ENCODE measurements around the gene ACSS3. TPM values are rescaled to one million over a fixed set of nuclear protein-coding genes. Genes with fewer than 3 reads are reported as not detected.

The ACSS3 gene
- total and polyA plus RNA-seq, 2 of the 8 experiments (the other 6 are each of a cell fraction or from before 2014, with no cell fraction given) = 14.4 to 24.0 TPM

GRCh38 chr12:81079280-81080076 lies 1.6 kb downstream of the ACSS3 start:
- Histone ChIP-seq H3K36me3 (ENCODE audit: control insufficient read depth in 2 of 4, insufficient read depth in 4 of 4, low read length in 3 of 4) (no peaks in the 10 kb centered on the region), H4K20me1 (replicated peaks in 1 of 2; ENCODE audit: control insufficient read depth in 1 of 2, insufficient read depth in 2 of 2, low read length in 2 of 2) (no peaks in the 10 kb centered on the region), H3K23ac (ENCODE audit: insufficient read length) (no peak overlapping the region), H4K91ac (replicated peaks; ENCODE audit: insufficient read length, low read length) (no peak overlapping the region), H2AK5ac (ENCODE audit: low read depth, low read length) (no peak overlapping the region), H3K23me2 (ENCODE audit: low read depth, low read length) (peaks cover 3% of the 10 kb centered on the region), H4K8ac (ENCODE audit: extremely low read depth, insufficient read depth, low read length) (no peak overlapping the region), H3K4me2 (ENCODE audit: insufficient read depth in 1 of 2, low read depth in 2 of 2, low read length in 2 of 2) (peak overlapping the region; percentile 90 to 93), H3K4me3 (ENCODE audit: extremely low read depth in 1 of 4, insufficient read depth in 2 of 4, low read depth in 3 of 4, low read length in 4 of 4) (peak overlapping the region; percentile 53 to 94 (median 82); a peak in 5 of 8 replicates), H2BK5ac (ENCODE audit: low read depth, low read length) (no peak overlapping the region), H3K9me3 (ENCODE audit: insufficient read depth in 2 of 2, low read depth in 1 of 2, low read length in 1 of 2) (no peaks in the 10 kb centered on the region), H3K79me2 (ENCODE audit: control insufficient read depth in 1 of 2, insufficient read depth in 2 of 2, low read length in 2 of 2) (peaks cover 3 to 40% of the 10 kb centered on the region in 2 experiments; a peak in 3 of 4 replicates), H2AFZ (ENCODE audit: low read length) (no peak overlapping the region), H3K9ac (replicated peaks in 1 of 4; ENCODE audit: extremely low read depth in 1 of 4, low read depth in 3 of 4, low read length in 3 of 4) (peak overlapping the region in 1 of 4 experiments; percentile 10; a peak in 3 of 7 replicates), H3K14ac (ENCODE audit: insufficient read length) (no peak overlapping the region), H2BK15ac (ENCODE audit: low read length) (no peak overlapping the region), H3K27ac (ENCODE audit: low read depth, low read length) (no peak overlapping the region), H2BK120ac (replicated peaks; ENCODE audit: low read depth, low read length) (no peak overlapping the region), H3K56ac (replicated peaks; ENCODE audit: insufficient read length, low read depth, low read length) (no peak overlapping the region), H2BK20ac (ENCODE audit: low read length) (no peak overlapping the region), H3K27me3 (replicated peaks in 1 of 4; ENCODE audit: control insufficient read depth in 3 of 4, extremely low read depth in 1 of 4, insufficient read depth in 3 of 4, low read length in 3 of 4) (no peaks in the 10 kb centered on the region), H4K5ac (ENCODE audit: insufficient read length, low read depth, low read length) (no peak overlapping the region), H3K4me1 (replicated peaks in 1 of 4; ENCODE audit: control insufficient read depth in 3 of 4, insufficient read depth in 4 of 4, low read length in 3 of 4) (peaks cover 0 to 18% (median 8%) of the 10 kb centered on the region in 4 experiments; a peak in 6 of 7 replicates), H2BK12ac (ENCODE audit: low read depth, low read length) (no peak overlapping the region; the same call in 1 of the 2 replicates), H3K79me1 (ENCODE audit: low read depth, low read length) (peaks cover 2% of the 10 kb centered on the region), H3K4ac (replicated peaks; ENCODE audit: insufficient read length, low read depth, low read length) (no peak overlapping the region), H3K18ac (ENCODE audit: extremely low read depth, low read length) (no peak overlapping the region)
- CTCF ChIA-PET (ENCODE audit: partially characterized antibody) = interaction anchor here (0.6 to 0.8 kb wide), 2 partner anchors 48 to 199 kb away, joined by 3 read pairs; no protein-coding TSS in a partner anchor
- no peak for DNase-seq (ENCODE audit: low read depth in 1 of 2, low spot score in 2 of 2)
- WGBS, 2 experiments (ENCODE audit: extremely low coverage in 1 of 2, insufficient coverage in 1 of 2, insufficient read length in 1 of 2, insufficient replicate concordance in 2 of 2, low coverage in 1 of 2, low lambda C conversion rate in 2 of 2, missing lambda C conversion rate in 1 of 2) = 66% methylated on average over 2 of the region's 2 CpGs; no CpG with 5 or more reads in 1 of the 2 experiments
- no peak for FAIRE-seq
- POLR2A ChIA-PET (ENCODE audit: partially characterized antibody) = no interaction called here
- TF ChIP-seq HDAC2 (IDR thresholded peaks at IDR 0.05; ENCODE audit: borderline replicate concordance in 1 of 2, low read depth in 2 of 2, low read length in 2 of 2) = no peak
- no peak for TF ChIP-seq TCF12 (IDR thresholded peaks at IDR 0.05; ENCODE audit: low read depth, low read length)
- no peak for TF ChIP-seq POLR2A (IDR thresholded peaks at IDR 0.05; ENCODE audit: control extremely low read depth in 1 of 2, low read depth in 2 of 2, low read length in 2 of 2)
- no peak for TF ChIP-seq CHD1 (IDR thresholded peaks at IDR 0.05; ENCODE audit: low read depth, low read length)
- no peak for TF ChIP-seq ATF3 (IDR thresholded peaks at IDR 0.05; ENCODE audit: insufficient read depth, low read depth, low read length)
- no peak for TF ChIP-seq GABPA (IDR thresholded peaks at IDR 0.05; ENCODE audit: borderline replicate concordance, insufficient read depth, low read length)
- TF ChIP-seq EGR1 (IDR thresholded peaks at IDR 0.05; ENCODE audit: borderline replicate concordance, low read depth, low read length) = no peak
- no peak for TF ChIP-seq TAF1 (IDR thresholded peaks at IDR 0.05; ENCODE audit: low read depth, low read length)
- no peak for TF ChIP-seq PHF8 (conservative IDR thresholded peaks at IDR 0.05; ENCODE audit: low read depth, low read length)
- TF ChIP-seq SP4 (IDR thresholded peaks at IDR 0.05; ENCODE audit: low read length) = no peak
- no peak for TF ChIP-seq TEAD4 (IDR thresholded peaks at IDR 0.05; ENCODE audit: low read depth, low read length)

All from H1 (cell line).